Measurements from ENCODE around the gene CELA3A. TPM values are rescaled to one million over a fixed set of nuclear protein-coding genes. Genes with fewer than 3 reads are reported as not detected.
"Not testable (repeated sequence)": the region's sequence is repeated elsewhere in the genome, so short reads cannot be mapped to it uniquely, and the experiment has no call there.

The CELA3A gene
- total and polyA plus RNA-seq, 2 of the 13 experiments (the other 11 are each of a cell fraction or from before 2014, with no cell fraction given), result 0.09 TPM; not detected in 1

- 75% methylated on average over 3 of the region's 3 CpGs for WGBS (ENCODE audit: low lambda C conversion rate)
- H3K4me2 ChIP-seq (ENCODE audit: low read depth, low read length); in situ Hi-C loops (cut with HindIII; ENCODE audit: extremely low pct_ligation_motif_present, low pct_unique_long_range_greater_than_20kb); FAIRE-seq; H3K27me3 ChIP-seq (ENCODE audit: control insufficient read depth in 1 of 2, insufficient read depth in 2 of 2, low read length in 2 of 2); BruUV-seq (replicated peaks); H3K9ac ChIP-seq (ENCODE audit: insufficient read depth, low read depth, low read length); H3K4me3 ChIP-seq (replicated peaks in 1 of 3; ENCODE audit: insufficient read depth in 1 of 3, low read depth in 2 of 3, low read length in 3 of 3); CTCF ChIA-PET (ENCODE audit: low intra/inter-chr PET ratio, low total read pairs); H4K20me1 ChIP-seq (ENCODE audit: insufficient read depth, low read length); DNase-seq (ENCODE audit: low spot score); H3K9me3 ChIP-seq (ENCODE audit: low read length); intact Hi-C loops (cut with micrococcal nuclease; ENCODE audit: unreplicated experiment); POLR2A ChIA-PET; H3K27ac ChIP-seq (ENCODE audit: extremely low read length, insufficient read depth, low read length); H3K79me2 ChIP-seq (ENCODE audit: insufficient read depth, low read length); ATAC-seq; H3K36me3 ChIP-seq (replicated peaks in 1 of 2; ENCODE audit: control insufficient read depth in 1 of 2, insufficient read depth in 2 of 2, low read length in 2 of 2); H2AFZ ChIP-seq (ENCODE audit: low read length): not testable (repeated sequence)
- peak; percentile 73 for TF ChIP-seq ZNF121 (CRISPR knock-in tag; IDR thresholded peaks at IDR 0.05)
- peaks cover 48% of the 10 kb centered on the region for H3K4me1 ChIP-seq (ENCODE audit: insufficient read depth, low read length)
Measured at GRCh38 chr1:22003959-22004358, 2.5 kb downstream of the CELA3A start.

- H3K27ac ChIP-seq (ENCODE audit: extremely low read length, insufficient read depth, low read length); H3K9me3 ChIP-seq (ENCODE audit: low read length); H4K20me1 ChIP-seq (ENCODE audit: insufficient read depth, low read length); H3K9ac ChIP-seq (ENCODE audit: insufficient read depth, low read depth, low read length); BruUV-seq (replicated peaks); FAIRE-seq; CTCF ChIA-PET (ENCODE audit: low intra/inter-chr PET ratio, low total read pairs); H3K4me2 ChIP-seq (ENCODE audit: low read depth, low read length); H3K36me3 ChIP-seq (replicated peaks in 1 of 2; ENCODE audit: control insufficient read depth in 1 of 2, insufficient read depth in 2 of 2, low read length in 2 of 2); H3K4me3 ChIP-seq (replicated peaks in 1 of 3; ENCODE audit: insufficient read depth in 1 of 3, low read depth in 2 of 3, low read length in 3 of 3); H3K79me2 ChIP-seq (ENCODE audit: insufficient read depth, low read length); intact Hi-C loops (cut with micrococcal nuclease; ENCODE audit: unreplicated experiment); H2AFZ ChIP-seq (ENCODE audit: low read length); H3K27me3 ChIP-seq (ENCODE audit: control insufficient read depth in 1 of 2, insufficient read depth in 2 of 2, low read length in 2 of 2); POLR2A ChIA-PET; in situ Hi-C loops (cut with HindIII; ENCODE audit: extremely low pct_ligation_motif_present, low pct_unique_long_range_greater_than_20kb): not testable (repeated sequence)
- peak; percentile 94 for ATAC-seq
- peaks cover 36% of the 10 kb centered on the region for H3K4me1 ChIP-seq (ENCODE audit: insufficient read depth, low read length)
- peak; percentile 50 for DNase-seq (ENCODE audit: low spot score)
- WGBS (ENCODE audit: low lambda C conversion rate), result 23% methylated on average over 14 of the region's 18 CpGs
- peak; percentile 49; the same call in 1 of the 2 replicates for TF ChIP-seq ZNF501 (CRISPR knock-in tag; IDR thresholded peaks at IDR 0.05)
- peak; percentile 23; the same call in 1 of the 2 replicates for TF ChIP-seq ZNF687 (CRISPR knock-in tag; IDR thresholded peaks at IDR 0.05)
- TF ChIP-seq CTCF (CRISPR knock-in tag; IDR thresholded peaks at IDR 0.05), result peak; percentile 81
- TF ChIP-seq GATAD1 (CRISPR knock-in tag; IDR thresholded peaks at IDR 0.05), result 0 out of 2 replicates have a peak, but pooled peaks have one; percentile 33
- TF ChIP-seq STAG1 (CRISPR knock-in tag; IDR thresholded peaks at IDR 0.05), result peak; percentile 76
- TF ChIP-seq HNF1B (CRISPR knock-in tag; IDR thresholded peaks at IDR 0.05), result peak; percentile 50; the same call in 1 of the 2 replicates
- TF ChIP-seq RAD21 (CRISPR knock-in tag; IDR thresholded peaks at IDR 0.05), result peak; percentile 20; the same call in 1 of the 2 replicates
- TF ChIP-seq FOXA3 (CRISPR knock-in tag; IDR thresholded peaks at IDR 0.05), result peak; percentile 10; the same call in 1 of the 2 replicates
Measured at GRCh38 chr1:22005261-22006149, 4.0 kb downstream of the CELA3A start.
